Measurements from ENCODE around the gene RPS14.

Gene RPS14

DNA sequence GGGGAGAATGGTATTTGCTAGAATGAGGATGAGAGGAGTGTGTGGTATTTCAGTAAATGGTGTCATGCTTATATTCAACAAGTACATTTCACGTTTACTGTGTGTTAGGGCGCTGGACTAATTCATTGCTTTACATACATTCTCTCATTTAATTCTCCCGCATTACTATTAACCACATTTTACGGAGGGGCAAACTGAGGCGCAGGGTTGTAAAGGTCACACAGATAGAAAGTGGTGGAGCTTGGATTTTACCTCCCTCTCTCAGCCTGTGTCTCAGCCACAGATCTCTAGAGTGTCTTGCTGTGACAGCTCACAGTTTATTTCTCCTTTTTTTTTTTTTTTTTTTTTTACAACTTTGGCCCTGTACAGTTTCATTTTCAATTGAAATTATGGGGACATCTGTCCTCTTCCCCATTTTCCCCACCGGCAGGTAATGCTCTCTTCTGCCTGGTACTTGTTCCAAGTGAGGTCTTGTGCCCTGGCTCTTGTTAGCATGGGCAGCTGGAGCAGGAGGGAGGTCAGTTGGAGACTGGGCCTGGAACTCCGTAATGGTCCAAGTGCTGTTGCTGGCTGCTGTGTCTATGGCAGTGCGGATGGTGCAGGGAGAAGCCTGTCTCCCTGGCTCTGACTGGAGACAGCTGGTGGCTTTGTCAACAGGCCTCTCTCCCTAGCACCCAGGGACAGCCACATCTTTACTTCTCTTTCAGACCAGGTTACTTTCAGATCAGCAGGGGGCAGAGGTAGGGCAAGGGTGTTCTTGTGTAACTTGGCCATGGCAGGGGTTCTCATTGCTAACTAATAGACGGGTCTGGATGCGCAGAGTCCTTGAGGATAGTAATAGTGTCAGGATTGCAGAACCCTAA, 37.9 kb upstream of the RPS14 start:
- H3K36me3 ChIP-seq (ENCODE audit: low read depth): peaks cover 6% of the 10 kb centered on the region; the same call in 1 of the 2 replicates
- TF ChIP-seq, protein P1, sequence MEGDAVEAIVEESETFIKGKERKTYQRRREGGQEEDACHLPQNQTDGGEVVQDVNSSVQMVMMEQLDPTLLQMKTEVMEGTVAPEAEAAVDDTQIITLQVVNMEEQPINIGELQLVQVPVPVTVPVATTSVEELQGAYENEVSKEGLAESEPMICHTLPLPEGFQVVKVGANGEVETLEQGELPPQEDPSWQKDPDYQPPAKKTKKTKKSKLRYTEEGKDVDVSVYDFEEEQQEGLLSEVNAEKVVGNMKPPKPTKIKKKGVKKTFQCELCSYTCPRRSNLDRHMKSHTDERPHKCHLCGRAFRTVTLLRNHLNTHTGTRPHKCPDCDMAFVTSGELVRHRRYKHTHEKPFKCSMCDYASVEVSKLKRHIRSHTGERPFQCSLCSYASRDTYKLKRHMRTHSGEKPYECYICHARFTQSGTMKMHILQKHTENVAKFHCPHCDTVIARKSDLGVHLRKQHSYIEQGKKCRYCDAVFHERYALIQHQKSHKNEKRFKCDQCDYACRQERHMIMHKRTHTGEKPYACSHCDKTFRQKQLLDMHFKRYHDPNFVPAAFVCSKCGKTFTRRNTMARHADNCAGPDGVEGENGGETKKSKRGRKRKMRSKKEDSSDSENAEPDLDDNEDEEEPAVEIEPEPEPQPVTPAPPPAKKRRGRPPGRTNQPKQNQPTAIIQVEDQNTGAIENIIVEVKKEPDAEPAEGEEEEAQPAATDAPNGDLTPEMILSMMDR (IDR thresholded peaks at IDR 0.05; ENCODE audit: poor library complexity, severe bottlenecking): peak; percentile 67
- ATAC-seq (ENCODE audit: low read depth) (peak; percentile 2; the same call in 1 of the 3 replicates), DNase-seq (ENCODE audit: low spot score) (no peak)
- H3K27ac ChIP-seq (ENCODE audit: poor library complexity, severe bottlenecking): peak overlapping the region; percentile 88
- peak overlapping the region; percentile 66 for H3K4me3 ChIP-seq (ENCODE audit: severe bottlenecking)
- no peaks in the 10 kb centered on the region for H3K9me3 ChIP-seq (ENCODE audit: severe bottlenecking)
- peaks cover 48% of the 10 kb centered on the region for H3K4me1 ChIP-seq (ENCODE audit: insufficient read depth, poor library complexity, severe bottlenecking)
- H3K27me3 ChIP-seq (ENCODE audit: insufficient read depth, poor library complexity, severe bottlenecking): no peaks in the 10 kb centered on the region

GRCh38 chr5:150486402-150487198, 37.1 kb upstream of the RPS14 start:
- DNase-seq (ENCODE audit: low spot score): no peak
- Histone ChIP-seq H3K27me3 (ENCODE audit: insufficient read depth, poor library complexity, severe bottlenecking) (no peaks in the 10 kb centered on the region), H3K4me1 (ENCODE audit: insufficient read depth, poor library complexity, severe bottlenecking) (peaks cover 40% of the 10 kb centered on the region), H3K4me3 (ENCODE audit: severe bottlenecking) (peak overlapping the region; percentile 66), H3K9me3 (ENCODE audit: severe bottlenecking) (no peaks in the 10 kb centered on the region), H3K27ac (ENCODE audit: poor library complexity, severe bottlenecking) (peak overlapping the region; percentile 88), H3K36me3 (ENCODE audit: low read depth) (peaks cover 6% of the 10 kb centered on the region; the same call in 1 of the 2 replicates)
- peak; percentile 34 for ATAC-seq (ENCODE audit: low read depth)
- TF ChIP-seq, protein P1 (IDR thresholded peaks at IDR 0.05; ENCODE audit: poor library complexity, severe bottlenecking): peak; percentile 42

GRCh38 chr5:150485693-150486401, 36.3 kb upstream of the RPS14 start:
- Histone ChIP-seq H3K4me3 (ENCODE audit: severe bottlenecking) (peak overlapping the region; percentile 66), H3K27ac (ENCODE audit: poor library complexity, severe bottlenecking) (peak overlapping the region; percentile 88)
- ATAC-seq (ENCODE audit: low read depth): peak; percentile 29

GRCh38 chr5:150484964-150485692, 35.6 kb upstream of the RPS14 start:
- peaks cover 27% of the 10 kb centered on the region for H3K4me1 ChIP-seq (ENCODE audit: insufficient read depth, poor library complexity, severe bottlenecking)
- no peak for DNase-seq (ENCODE audit: low spot score)
- no peak for ATAC-seq (ENCODE audit: low read depth)
- peak overlapping the region; percentile 88 for H3K27ac ChIP-seq (ENCODE audit: poor library complexity, severe bottlenecking)
- peak overlapping the region; percentile 66 for H3K4me3 ChIP-seq (ENCODE audit: severe bottlenecking)
- no peaks in the 10 kb centered on the region for H3K36me3 ChIP-seq (ENCODE audit: low read depth)
- TF ChIP-seq, protein P1 (IDR thresholded peaks at IDR 0.05; ENCODE audit: poor library complexity, severe bottlenecking): no peak
- H3K27me3 ChIP-seq (ENCODE audit: insufficient read depth, poor library complexity, severe bottlenecking): no peaks in the 10 kb centered on the region
- H3K9me3 ChIP-seq (ENCODE audit: severe bottlenecking): no peaks in the 10 kb centered on the region

More at GRCh38 chr5:150485693-150486401, 36.3 kb upstream of the RPS14 start:
- Histone ChIP-seq H3K36me3 (ENCODE audit: low read depth) (peaks cover under 1% of the 10 kb centered on the region; the same call in 1 of the 2 replicates), H3K27me3 (ENCODE audit: insufficient read depth, poor library complexity, severe bottlenecking) (no peaks in the 10 kb centered on the region), H3K9me3 (ENCODE audit: severe bottlenecking) (no peaks in the 10 kb centered on the region), H3K4me1 (ENCODE audit: insufficient read depth, poor library complexity, severe bottlenecking) (peaks cover 33% of the 10 kb centered on the region)
- DNase-seq (ENCODE audit: low spot score): no peak
- TF ChIP-seq, protein P1 (IDR thresholded peaks at IDR 0.05; ENCODE audit: poor library complexity, severe bottlenecking): no peak

Data from RWPE2 (cell line).